GM23338 (cell line): Measurements from ENCODE around the gene ZNF792. TPM values are rescaled to one million over a fixed set of nuclear protein-coding genes. Genes with fewer than 3 reads are reported as not detected.

Experiments
- ATAC-seq: fragments of 200-7000 bp; cut with Tn5 transposase; 3 replicates; pipeline ENCODE4 v1.9.1; 2020
- DNase-seq: peaks from one replicate; pipeline ENCODE4 v3.0.0-alpha.2; 2015; ENCODE audit warnings: low spot score
- H2AFZ ChIP-seq: fragments of 200-600 bp; sonication (generic); 2 replicates; pipeline ENCODE4 v1.8.0; 2016; ENCODE audit warnings: antibody characterized with exemption, mild to moderate bottlenecking, moderate library complexity
- H3F3A ChIP-seq: fragments of 200-600 bp; sonication (generic); replicated peaks from 2 replicates; pipeline ENCODE4 v1.8.0; 2017; ENCODE audit warnings: antibody characterized with exemption, mixed run types, low read depth
- H3K27ac ChIP-seq: fragments of 200-600 bp; sonication (generic); 2 replicates; pipeline ENCODE4 v1.6.1; 2016; ENCODE audit warnings: low read depth
- H3K27me3 ChIP-seq: fragments of 200-600 bp; sonication (generic); 2 replicates; pipeline ENCODE4 v1.8.0; 2016; ENCODE audit warnings: mild to moderate bottlenecking, mixed run types, moderate library complexity; ENCODE audit not compliant: insufficient read depth
- H3K36me3 ChIP-seq: fragments of 200-600 bp; sonication (generic); 2 replicates; pipeline ENCODE4 v1.8.0; 2016; ENCODE audit warnings: mild to moderate bottlenecking; ENCODE audit not compliant: insufficient read depth
- H3K4me1 ChIP-seq: fragments of 200-600 bp; sonication (generic); 2 replicates; pipeline ENCODE4 v1.8.0; 2016; ENCODE audit warnings: mild to moderate bottlenecking, moderate library complexity; ENCODE audit not compliant: insufficient read depth
- H3K4me2 ChIP-seq: fragments of 200-600 bp; sonication (generic); 2 replicates; pipeline ENCODE4 v1.7.1; 2017; ENCODE audit warnings: mixed run types
- H3K4me3 ChIP-seq: fragments of 200-600 bp; sonication (generic); 2 replicates; pipeline ENCODE4 v1.6.1; 2016; ENCODE audit warnings: mixed run types
- H3K79me2 ChIP-seq: fragments of 200-600 bp; sonication (generic); replicated peaks from 2 replicates; pipeline ENCODE4 v1.8.0; 2017; ENCODE audit warnings: mild to moderate bottlenecking; ENCODE audit not compliant: insufficient read depth
- H3K9me2 ChIP-seq: fragments of 200-600 bp; sonication (generic); 2 replicates; pipeline ENCODE4 v1.8.0; 2017; ENCODE audit not compliant: insufficient read depth
- H4K20me1 ChIP-seq: fragments of 200-600 bp; sonication (generic); replicated peaks from 2 replicates; pipeline ENCODE4 v1.8.0; 2017; ENCODE audit warnings: mild to moderate bottlenecking; ENCODE audit not compliant: insufficient read depth
- H3K27ac Mint-ChIP-seq: 2 replicates; pipeline ENCODE4 v1.8.0; 2020; ENCODE audit warnings: inconsistent platforms, mild to moderate bottlenecking, moderate library complexity, mixed read lengths
- H3K27me3 Mint-ChIP-seq: 3 replicates; pipeline ENCODE4 v1.8.0; 2022; ENCODE audit warnings: low read depth, mild to moderate bottlenecking, moderate library complexity, mixed read lengths, inconsistent platforms; ENCODE audit not compliant: insufficient read depth, poor library complexity
- H3K36me3 Mint-ChIP-seq: 3 replicates; pipeline ENCODE4 v1.8.0; 2021; ENCODE audit warnings: low read depth, mild to moderate bottlenecking, inconsistent platforms, moderate library complexity, mixed read lengths
- H3K4me1 Mint-ChIP-seq: 3 replicates; pipeline ENCODE4 v1.8.0; 2020; ENCODE audit warnings: mild to moderate bottlenecking, inconsistent platforms, mixed read lengths
- H3K4me3 Mint-ChIP-seq: 3 replicates; pipeline ENCODE4 v1.8.0; 2021; ENCODE audit warnings: moderate library complexity, mild to moderate bottlenecking, inconsistent platforms, mixed read lengths
- H3K9me3 Mint-ChIP-seq: 3 replicates; pipeline ENCODE4 v1.8.0; 2020; ENCODE audit warnings: moderate library complexity, mild to moderate bottlenecking, inconsistent platforms, mixed read lengths
- CREB1 ChIP-seq: fragments of 250-450 bp; sonication (Bioruptor Pico); IDR thresholded peaks from 2 replicates; pipeline ENCODE4 v1.5.0; 2020; ENCODE audit warnings: low read depth, mild to moderate bottlenecking, moderate library complexity
- CTCF ChIP-seq, 2 experiments: fragments of 200-600 bp in 1 of 2; sonication (generic) in 1 of 2; conservative IDR thresholded peaks; 2 replicates each; pipeline versions ENCODE4 v1.5.1 to v1.6.1; 2016 to 2017; ENCODE audit warnings: antibody characterized with exemption in 2 of 2, low read depth in 2 of 2, mild to moderate bottlenecking in 2 of 2, moderate library complexity in 1 of 2
- ETS1 ChIP-seq: IDR thresholded peaks from 2 replicates; pipeline ENCODE4 v1.6.1; 2016; ENCODE audit warnings: antibody characterized with exemption
- EZH2 ChIP-seq: fragments of 200-600 bp; sonication (generic); IDR thresholded peaks from one replicate; pipeline ENCODE4 v1.8.0; 2017; ENCODE audit warnings: antibody characterized with exemption, mild to moderate bottlenecking, low read depth; ENCODE audit not compliant: unreplicated experiment
- EZH2phosphoT487 ChIP-seq: fragments of 200-600 bp; sonication (generic); IDR thresholded peaks from one replicate; pipeline ENCODE4 v1.8.1; 2018; ENCODE audit warnings: antibody characterized with exemption; ENCODE audit not compliant: unreplicated experiment
- NANOG ChIP-seq: IDR thresholded peaks from 2 replicates; pipeline ENCODE4 v1.6.1; 2016; ENCODE audit warnings: antibody characterized with exemption, borderline replicate concordance
- REST ChIP-seq: IDR thresholded peaks from one replicate; pipeline ENCODE4 v1.6.1; 2018; ENCODE audit warnings: antibody characterized with exemption; ENCODE audit not compliant: unreplicated experiment
- ZNF331 ChIP-seq: fragments of 250-450 bp; sonication (Bioruptor Pico); IDR thresholded peaks from 2 replicates; pipeline ENCODE4 v1.5.0; 2020; ENCODE audit warnings: low read depth, mild to moderate bottlenecking, moderate library complexity
- polyA plus RNA-seq: library from polyadenylated mRNA; unstranded; fragments of >200 nt; fragmentation: Nextera tagmentation; extraction: Ambion mirVana; gene quantifications from 2 replicates; pipeline ENCODE4 v1.2.1, GENCODE V29; 2016
- total RNA-seq: library from RNA; depleted of rRNA; stranded (reverse); fragments of >200 nt; shearing (Covaris generic); gene quantifications from 2 replicates; pipeline ENCODE4 v1.2.3, GENCODE V29; 2014

ZNF792 gene
- total and polyA plus RNA-seq, 2 experiments from 2014 or later = 1.3 to 12.8 TPM

- TF ChIP-seq CTCF (conservative IDR thresholded peaks at IDR 0.05; ENCODE audit: low read depth in 2 of 2) = no peak
- no peak for TF ChIP-seq ETS1
- TF ChIP-seq REST = no peak
Measured at GRCh38 chr19:34943861-34944573, 20.0 kb downstream of the ZNF792 start (continued).

GRCh38 chr19:34938886-34939285 is 25.1 kb downstream of the ZNF792 start:
- Histone ChIP-seq H3K4me3 (no peak overlapping the region), H3F3A (no peaks in the 10 kb centered on the region), H3K79me2 (no peaks in the 10 kb centered on the region), H2AFZ (no peak overlapping the region), H3K27ac (no peak overlapping the region), H3K9me2 (no peaks in the 10 kb centered on the region), H3K4me1 (no peaks in the 10 kb centered on the region), H4K20me1 (no peaks in the 10 kb centered on the region), H3K27me3 (no peaks in the 10 kb centered on the region), H3K4me2 (no peak overlapping the region), H3K36me3 (peaks cover 17% of the 10 kb centered on the region)
- H3K4me3 Mint-ChIP-seq = no peak overlapping the region
- H3K9me3 Mint-ChIP-seq = peaks cover 30% of the 10 kb centered on the region
- ATAC-seq (no peak), DNase-seq (no peak)
- H3K36me3 Mint-ChIP-seq = peaks cover 65% of the 10 kb centered on the region
- H3K4me1 Mint-ChIP-seq = no peaks in the 10 kb centered on the region
- H3K27me3 Mint-ChIP-seq = peaks cover 2% of the 10 kb centered on the region
- no peak overlapping the region for H3K27ac Mint-ChIP-seq
- TF ChIP-seq EZH2 (no peak), CREB1 (CRISPR knock-in tag) (no peak), REST (no peak), NANOG (no peak), ZNF331 (no peak), EZH2phosphoT487 (no peak), ETS1 (no peak)
